HG03196 (cell line): Measurements from ENCODE around the gene TBX4.
"Not testable (repeated sequence)": the region's sequence is repeated elsewhere in the genome, so short reads cannot be mapped to it uniquely, and the experiment has no call there.

Experiments used
- ATAC-seq: cut with Tn5 transposase; IDR thresholded peaks from one replicate; pipeline ENCODE4 v1.9.1; 2021; ENCODE audit not compliant: unreplicated experiment

The TBX4 gene

DNA sequence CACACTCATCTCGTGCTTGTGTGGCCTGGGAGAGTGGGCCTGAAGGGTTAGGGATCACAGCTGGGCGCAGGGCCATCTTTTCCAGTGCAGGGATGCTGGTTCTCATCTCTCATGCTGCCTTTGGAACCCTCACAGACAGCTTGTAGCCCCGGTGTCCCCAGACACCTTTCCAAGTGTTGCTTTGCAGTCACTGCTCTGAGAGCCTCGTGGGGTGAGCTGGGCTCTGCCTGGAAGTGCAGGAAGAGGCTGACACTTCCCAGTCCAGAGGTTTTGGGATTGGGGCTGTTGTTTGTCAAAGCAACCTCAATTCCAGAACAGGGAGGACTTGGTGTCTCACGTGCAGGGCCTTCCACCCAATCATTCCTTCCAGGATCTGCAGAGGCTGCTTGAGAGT is 28.2 kb downstream of the TBX4 start:
- ATAC-seq, result no peak

DNA sequence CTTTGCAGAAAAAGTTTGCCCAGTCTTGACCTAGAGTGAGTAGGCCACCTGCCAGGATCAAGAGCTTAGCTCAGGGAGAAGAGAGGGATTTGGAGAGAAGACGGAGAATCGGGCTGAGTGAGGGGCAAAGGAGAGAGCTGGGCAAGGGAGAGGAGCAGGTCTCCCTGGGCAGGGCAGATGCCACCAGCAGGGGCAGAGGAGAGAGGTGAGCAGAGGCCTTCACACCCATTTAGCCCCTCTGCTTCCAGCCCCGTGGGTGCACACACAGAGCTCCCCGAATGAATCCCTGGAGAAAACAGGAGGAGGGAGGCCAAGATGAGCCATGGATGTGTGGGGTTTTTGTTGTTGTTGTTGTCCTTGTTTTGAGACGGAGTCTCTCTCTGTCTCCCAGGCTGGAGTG is 29.2 kb downstream of the TBX4 start:
- no peak for ATAC-seq

DNA sequence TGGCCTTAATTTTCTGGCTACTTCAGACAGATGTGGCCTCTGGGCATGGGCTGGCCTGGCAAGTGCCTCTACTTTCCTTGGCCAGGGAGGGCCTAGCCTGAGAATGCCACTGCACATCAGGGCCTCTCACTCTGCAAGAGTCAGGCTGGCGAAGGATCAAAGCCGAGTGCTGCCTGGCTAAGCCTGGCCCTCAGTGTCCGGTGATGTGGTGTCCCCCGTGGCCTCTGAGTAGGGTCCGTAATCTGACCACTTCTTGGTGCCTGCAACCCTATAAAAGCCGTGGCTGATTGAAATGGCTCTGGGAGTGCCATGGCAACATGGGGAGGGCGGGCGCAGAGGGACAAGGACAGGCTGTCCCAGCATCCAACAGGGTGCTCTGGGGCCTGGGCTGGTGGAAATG is 30.2 kb downstream of the TBX4 start:
- no peak for ATAC-seq

GRCh38 chr17:61483778-61484116 is 31.5 kb downstream of the TBX4 start:
- no peak for ATAC-seq

- ATAC-seq, result no peak
Observed at GRCh38 chr17:61484174-61484573, 32.0 kb downstream of the TBX4 start.

GRCh38 chr17:61485067-61485775 is 33.0 kb downstream of the TBX4 start:
- ATAC-seq, result no peak

- ATAC-seq, result no peak
Observed at GRCh38 chr17:61486135-61487120, 34.2 kb downstream of the TBX4 start.

DNA sequence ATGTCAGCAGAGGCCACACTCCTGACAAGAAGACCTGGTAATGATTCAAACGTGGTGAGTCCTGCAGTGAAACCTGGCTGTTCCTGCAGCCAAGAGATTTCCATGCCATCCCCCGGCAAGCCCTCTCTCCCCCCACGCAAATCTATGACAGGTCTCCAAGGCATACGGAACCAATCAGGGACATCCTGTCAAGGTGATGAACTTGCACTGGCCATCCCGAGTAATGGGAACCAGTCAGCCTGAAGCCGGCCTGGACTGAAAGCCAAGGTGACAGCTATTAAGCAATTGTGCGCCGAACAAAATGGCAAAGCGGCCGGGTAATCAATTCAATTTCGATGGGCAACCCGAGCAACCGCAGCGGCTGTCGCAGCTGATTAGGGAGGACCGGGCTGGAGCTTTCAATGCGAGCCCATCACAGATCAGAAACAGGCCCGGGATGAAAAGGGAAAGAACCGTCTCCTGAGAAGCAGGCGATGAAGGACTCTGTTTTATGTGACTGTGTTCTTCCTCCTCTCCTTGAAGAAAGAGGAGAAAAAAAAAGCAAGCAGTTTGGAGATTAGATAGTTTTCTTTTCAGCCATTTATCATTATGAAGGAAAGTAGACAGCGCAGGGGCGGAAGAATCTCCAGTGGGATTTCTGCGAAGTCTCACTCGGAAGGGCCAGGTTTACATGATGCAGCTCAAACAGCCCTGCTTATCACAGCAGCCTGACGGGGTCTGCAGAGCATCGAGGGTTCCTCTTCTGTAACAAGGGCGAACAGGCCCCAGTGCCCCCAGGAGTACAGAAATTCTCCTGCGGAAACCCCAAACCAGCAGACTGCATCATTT is 35.2 kb downstream of the TBX4 start:
- no peak for ATAC-seq

DNA sequence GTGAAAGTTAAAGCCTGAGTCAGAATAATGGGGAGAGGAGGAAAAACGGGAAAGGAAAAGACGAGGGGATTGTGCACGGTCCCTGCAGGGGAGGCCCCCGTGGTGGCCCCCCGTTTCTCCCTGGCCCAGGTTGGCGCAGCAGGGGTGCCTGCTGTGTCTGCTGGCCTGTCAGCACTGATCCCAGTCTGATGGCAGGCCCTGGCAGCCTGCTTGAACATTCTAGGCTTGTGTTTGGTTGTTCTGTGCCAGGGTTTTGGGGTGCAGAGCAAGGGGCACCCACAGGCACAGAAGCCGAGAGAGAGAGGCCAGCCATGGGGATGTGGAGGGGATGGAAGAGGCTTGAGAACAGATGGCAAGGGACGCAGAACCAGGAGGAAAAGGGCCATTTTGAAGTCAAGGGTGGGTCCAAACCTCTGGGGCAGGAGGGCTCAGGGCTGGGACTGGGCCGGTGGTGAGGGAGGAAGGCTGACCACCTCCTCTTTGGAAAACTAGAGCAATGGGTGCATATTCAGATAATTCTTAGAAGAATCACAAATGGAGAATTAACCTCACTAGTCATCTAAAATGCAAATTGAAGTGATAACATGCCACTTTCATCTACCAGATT is 35.9 kb downstream of the TBX4 start:
- no peak for ATAC-seq

GRCh38 chr17:61488878-61489718 is 36.9 kb downstream of the TBX4 start:
- no peak for ATAC-seq

DNA sequence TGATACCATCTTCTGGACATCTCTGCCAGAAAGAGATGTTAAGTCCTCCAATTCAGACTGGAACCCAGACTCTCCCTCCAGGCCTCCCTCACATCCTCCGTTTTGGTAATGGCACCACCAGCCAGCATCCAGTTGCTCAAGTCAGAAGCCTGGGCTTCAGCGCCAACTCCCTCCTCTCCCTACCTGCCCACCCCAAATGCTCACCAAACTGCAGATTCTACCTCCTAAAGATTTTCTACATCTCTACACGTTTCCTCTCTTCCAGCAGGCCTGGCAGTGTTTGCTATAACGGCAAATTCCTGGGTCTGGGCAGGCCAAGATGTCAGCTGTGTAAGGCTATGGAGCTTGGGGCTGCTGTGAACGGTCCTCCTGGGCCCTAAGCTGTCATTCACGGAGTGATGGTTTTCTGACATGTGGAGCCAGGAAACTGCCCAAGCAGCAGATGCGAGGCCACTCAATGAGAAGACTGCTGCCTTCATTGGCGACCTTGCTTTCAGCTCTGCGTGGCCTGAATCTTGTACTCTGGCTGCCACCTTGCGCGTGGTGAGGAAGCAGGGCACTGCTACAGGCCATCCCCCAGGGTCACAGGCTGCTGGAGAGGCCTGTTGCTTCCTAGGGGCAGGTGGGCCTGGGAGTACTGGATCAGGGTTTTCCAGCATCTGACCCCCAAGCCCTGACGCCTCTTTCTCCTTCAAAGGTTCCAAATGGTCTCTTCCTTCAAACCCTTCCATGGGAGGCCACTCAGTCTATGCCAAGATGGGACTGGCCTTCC is 37.7 kb downstream of the TBX4 start:
- ATAC-seq, result no peak

- ATAC-seq, result no peak
Observed at GRCh38 chr17:61490540-61490975, 38.3 kb downstream of the TBX4 start.

DNA sequence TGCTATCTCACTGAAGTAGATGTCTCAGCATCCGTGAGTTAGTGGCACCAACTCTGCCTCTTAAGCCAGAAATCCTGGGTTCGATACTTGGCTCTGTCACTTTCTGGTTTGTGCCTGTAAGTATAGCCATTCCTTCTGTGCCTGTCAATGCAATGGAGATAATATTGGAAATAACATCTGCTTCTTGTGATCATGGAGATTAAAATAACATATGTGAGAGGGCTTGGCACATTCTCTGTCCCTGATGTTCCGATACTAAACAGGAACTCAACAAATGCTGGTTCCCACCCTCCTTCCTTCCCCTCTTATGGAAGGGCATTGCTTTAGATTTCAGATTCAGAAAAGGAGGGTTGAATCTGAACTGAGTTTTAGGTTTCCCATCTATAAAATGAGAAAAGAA is 39.8 kb downstream of the TBX4 start:
- no peak for ATAC-seq

DNA sequence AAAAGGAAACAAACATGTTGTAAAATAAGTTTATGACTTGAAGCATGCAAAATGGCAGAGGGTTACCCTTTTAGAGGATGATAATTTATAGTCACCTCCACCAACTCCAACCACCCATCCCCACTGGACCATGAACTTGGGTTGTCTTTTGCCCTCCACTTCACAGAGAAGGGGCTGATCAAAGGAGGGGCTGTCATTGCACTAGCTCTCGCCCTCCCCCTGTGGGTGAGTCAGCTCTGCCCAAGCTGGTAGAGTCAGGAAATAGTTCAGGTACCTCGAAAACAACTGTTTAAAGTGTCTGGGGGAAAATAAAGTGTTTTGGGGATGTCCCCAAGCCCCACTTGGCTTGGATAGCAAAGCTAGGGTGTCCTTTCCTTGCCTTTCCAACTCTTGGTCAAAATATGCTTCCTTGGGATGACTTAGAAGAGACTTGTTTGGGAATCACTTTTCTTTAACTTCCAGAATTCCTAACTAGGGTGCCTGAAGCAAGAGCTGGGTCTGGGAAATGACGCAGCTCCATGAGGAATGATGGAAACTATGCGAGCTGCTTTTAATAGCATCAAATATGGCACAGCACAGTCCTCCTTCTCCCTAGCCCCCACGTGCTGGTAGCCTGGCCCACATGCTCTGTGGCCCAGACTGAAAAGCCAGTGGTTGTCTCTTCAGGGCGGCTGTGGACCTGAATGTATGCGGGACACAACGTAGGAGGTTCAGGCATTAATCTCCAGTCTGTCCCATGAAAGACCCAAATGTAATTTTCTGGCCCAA is 40.7 kb downstream of the TBX4 start:
- no peak for ATAC-seq

DNA sequence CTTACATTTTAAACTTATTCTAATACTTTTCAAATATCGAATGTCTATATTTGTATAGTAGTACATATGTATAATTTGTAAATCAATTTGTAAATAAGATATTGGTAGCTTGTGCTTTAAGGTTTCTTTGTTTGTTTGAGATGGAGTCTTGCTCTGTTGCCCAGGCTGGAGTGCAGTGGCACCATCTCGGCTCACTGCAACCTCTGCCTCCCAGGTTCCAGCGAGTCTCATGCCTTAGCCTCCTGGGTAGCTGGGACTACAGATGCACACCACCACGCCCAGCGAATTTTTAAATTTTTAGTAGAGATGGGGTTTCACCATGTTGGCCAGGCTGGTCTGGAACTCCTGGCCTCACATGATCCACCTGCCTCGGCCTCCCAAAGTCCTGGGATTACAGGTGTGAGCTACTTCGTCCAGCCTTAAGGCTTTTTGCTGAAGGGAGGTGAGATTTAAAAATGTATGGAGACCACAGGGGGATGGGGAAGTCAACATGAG is 41.7 kb downstream of the TBX4 start:
- ATAC-seq, result not testable (repeated sequence)

- no peak for ATAC-seq
Observed at GRCh38 chr17:61494325-61495160, 42.3 kb downstream of the TBX4 start.

DNA sequence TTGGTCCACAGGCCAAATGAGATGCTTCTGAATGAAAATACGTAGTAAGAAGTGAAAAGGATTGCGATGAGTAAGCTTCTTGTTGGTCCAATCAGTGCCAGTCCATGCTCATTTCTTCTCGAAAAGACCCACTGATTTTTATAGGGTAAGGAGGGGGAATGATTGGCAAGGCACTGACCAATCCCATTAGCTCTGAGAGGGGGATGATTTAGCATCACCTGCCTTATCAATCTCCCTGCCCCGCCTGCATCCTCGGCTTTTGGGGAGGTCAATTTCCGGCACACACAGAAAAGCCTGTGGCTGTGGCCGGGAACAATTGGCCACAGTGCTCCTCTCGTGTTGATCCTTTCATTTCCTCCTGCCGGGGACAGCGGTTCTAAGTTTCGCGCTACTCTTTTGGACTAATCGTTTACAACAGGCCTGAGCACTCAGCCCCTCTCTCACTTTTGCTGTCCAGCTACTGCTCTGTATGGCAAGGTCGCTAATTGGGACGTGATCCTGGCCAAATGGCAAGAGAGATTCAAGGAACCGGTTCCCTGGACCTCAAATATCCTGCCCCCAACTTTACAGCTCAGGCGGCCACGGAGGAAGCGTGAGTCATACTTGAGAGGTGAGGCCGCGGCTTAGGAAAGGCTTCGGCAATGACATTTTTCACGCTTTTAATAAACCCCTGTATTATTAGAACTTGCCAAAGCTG is 43.1 kb downstream of the TBX4 start:
- no peak for ATAC-seq
